ENCODE results near the gene ACOX2. TPM values are rescaled to one million over a fixed set of nuclear protein-coding genes. Genes with fewer than 3 reads are reported as not detected.

Gene ACOX2
- polyA plus RNA-seq, 1 donor: 23.0 TPM

- no peak for DNase-seq
Observed at GRCh38 chr3:58471025-58471887, 65.7 kb downstream of the ACOX2 start.

GRCh38 chr3:58470363-58471024 is 66.5 kb downstream of the ACOX2 start:
- no peak for DNase-seq

- no peak for DNase-seq
Observed at GRCh38 chr3:58469096-58469495, 67.9 kb downstream of the ACOX2 start.

GRCh38 chr3:58466899-58467563 is 70.0 kb downstream of the ACOX2 start:
- DNase-seq: no peak

- DNase-seq: no peak
Observed at GRCh38 chr3:58464866-58465265, 72.1 kb downstream of the ACOX2 start.

- DNase-seq: no peak
Observed at GRCh38 chr3:58463942-58464271, 73.1 kb downstream of the ACOX2 start.

- peak; percentile 26 for DNase-seq
Observed at GRCh38 chr3:58463181-58463941, 73.6 kb downstream of the ACOX2 start.

- no peak for DNase-seq
Observed at GRCh38 chr3:58462829-58463180, 74.2 kb downstream of the ACOX2 start.

GRCh38 chr3:58459160-58459559 is 77.8 kb downstream of the ACOX2 start:
- no peak for DNase-seq

Other genes starting within 250 kb of the ACOX2 start
- 21.6 TPM for gene RPP14, start 230.9 kb downstream of the ACOX2 start, polyA plus RNA-seq (ENCODE audit: insufficient read length)
- gene HTD2, start 230.7 kb downstream of the ACOX2 start, polyA plus RNA-seq (ENCODE audit: insufficient read length): 15.5 TPM
- 17.7 TPM for gene PXK, start 204.3 kb downstream of the ACOX2 start, polyA plus RNA-seq (ENCODE audit: insufficient read length)
- 74.4 TPM for gene PDHB, start 103.4 kb downstream of the ACOX2 start, polyA plus RNA-seq (ENCODE audit: insufficient read length)
- gene KCTD6, start 45.1 kb downstream of the ACOX2 start, polyA plus RNA-seq (ENCODE audit: insufficient read length): 12.3 TPM
- 0.93 TPM for gene FAM107A, start 40.2 kb upstream of the ACOX2 start, polyA plus RNA-seq (ENCODE audit: insufficient read length)
- gene FAM3D, start 129.6 kb upstream of the ACOX2 start, polyA plus RNA-seq (ENCODE audit: insufficient read length): not detected